Neural progenitor cell (in vitro differentiated cells): ENCODE results near the gene EVPLL.
"Not testable (repeated sequence)": the region's sequence is repeated elsewhere in the genome, so short reads cannot be mapped to it uniquely, and the experiment has no call there.

ENCODE experiments used
- EZH2 ChIP-seq: fragments of 200-600 bp; sonication (generic); IDR thresholded peaks from 2 replicates; pipeline ENCODE4 v1.6.1; 2017; ENCODE audit warnings: antibody characterized with exemption, mild to moderate bottlenecking, moderate library complexity
- EZH2phosphoT487 ChIP-seq: fragments of 200-600 bp; sonication (generic); IDR thresholded peaks from 2 replicates; pipeline ENCODE4 v1.6.1; 2017; ENCODE audit warnings: antibody characterized with exemption
- TF ChIP-seq, protein P1 (sequence below): fragments of 200-600 bp; sonication (generic); IDR thresholded peaks from 2 replicates; pipeline ENCODE4 v1.5.1; 2017; ENCODE audit warnings: antibody characterized with exemption, mild to moderate bottlenecking

DNA sequence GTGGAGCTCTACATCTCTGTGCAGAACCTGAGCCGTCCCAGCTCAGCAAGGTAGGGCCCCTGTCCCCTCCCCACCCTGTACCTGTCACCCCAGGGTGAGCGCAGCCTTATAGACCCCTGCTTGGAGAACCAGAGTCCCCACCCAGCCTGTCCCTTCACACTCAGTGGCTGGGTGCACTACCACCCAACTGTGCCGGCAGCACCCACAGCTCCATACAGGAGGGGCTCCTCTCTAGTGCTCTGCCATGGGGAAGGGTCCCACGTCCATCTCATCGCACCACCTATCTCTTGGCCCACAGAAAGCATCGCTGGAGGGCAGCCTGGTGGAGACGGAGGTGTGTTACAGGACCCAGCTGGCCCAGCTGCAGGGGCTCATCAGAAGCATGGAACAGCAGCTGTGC, 45.4 kb downstream of the EVPLL start:
- TF ChIP-seq, protein P1, sequence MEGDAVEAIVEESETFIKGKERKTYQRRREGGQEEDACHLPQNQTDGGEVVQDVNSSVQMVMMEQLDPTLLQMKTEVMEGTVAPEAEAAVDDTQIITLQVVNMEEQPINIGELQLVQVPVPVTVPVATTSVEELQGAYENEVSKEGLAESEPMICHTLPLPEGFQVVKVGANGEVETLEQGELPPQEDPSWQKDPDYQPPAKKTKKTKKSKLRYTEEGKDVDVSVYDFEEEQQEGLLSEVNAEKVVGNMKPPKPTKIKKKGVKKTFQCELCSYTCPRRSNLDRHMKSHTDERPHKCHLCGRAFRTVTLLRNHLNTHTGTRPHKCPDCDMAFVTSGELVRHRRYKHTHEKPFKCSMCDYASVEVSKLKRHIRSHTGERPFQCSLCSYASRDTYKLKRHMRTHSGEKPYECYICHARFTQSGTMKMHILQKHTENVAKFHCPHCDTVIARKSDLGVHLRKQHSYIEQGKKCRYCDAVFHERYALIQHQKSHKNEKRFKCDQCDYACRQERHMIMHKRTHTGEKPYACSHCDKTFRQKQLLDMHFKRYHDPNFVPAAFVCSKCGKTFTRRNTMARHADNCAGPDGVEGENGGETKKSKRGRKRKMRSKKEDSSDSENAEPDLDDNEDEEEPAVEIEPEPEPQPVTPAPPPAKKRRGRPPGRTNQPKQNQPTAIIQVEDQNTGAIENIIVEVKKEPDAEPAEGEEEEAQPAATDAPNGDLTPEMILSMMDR, result not testable (repeated sequence)
- TF ChIP-seq EZH2, EZH2phosphoT487: not testable (repeated sequence)
